ENCODE data around the gene DAB1. TPM values are rescaled to one million over a fixed set of nuclear protein-coding genes. Genes with fewer than 3 reads are reported as not detected.

The DAB1 gene
- polyA plus RNA-seq, 1 experiment: 0.05 TPM

DNA sequence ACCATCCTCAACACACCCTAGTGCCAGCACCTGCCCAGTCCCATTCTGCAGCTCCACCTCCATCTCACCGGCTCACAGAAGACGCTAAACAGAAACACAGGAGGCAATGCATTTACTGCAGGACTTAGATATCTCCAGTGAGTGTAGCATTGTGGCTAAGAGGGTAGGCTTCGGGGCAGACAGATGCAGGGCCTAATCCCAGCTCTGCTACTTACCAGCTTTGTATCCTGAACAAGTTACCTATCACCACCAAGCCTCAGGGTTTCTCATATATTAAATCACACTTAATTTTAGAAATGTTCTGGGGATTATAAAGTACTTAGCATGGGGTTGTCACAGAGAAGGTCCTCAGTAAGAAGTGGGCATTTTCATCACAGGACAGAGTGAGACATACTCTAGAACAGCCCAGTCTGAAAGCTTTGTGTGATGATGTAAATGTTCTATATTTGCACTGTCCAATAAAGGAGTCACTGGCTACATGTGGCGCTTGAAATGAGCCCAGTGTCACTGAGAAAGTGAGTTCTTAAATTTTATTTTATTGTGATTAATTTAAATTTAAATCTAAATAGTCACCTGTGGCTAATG is 308.7 kb downstream of the DAB1 start:
- H3K4me3 ChIP-seq (ENCODE audit: low read depth, low read length): no peak overlapping the region
- POLR2A ChIA-PET: no interaction called here
- H3K9me3 ChIP-seq (ENCODE audit: control insufficient read depth, insufficient read depth, low read length): no peaks in the 10 kb centered on the region
- CTCF ChIA-PET: no interaction called here
- no peaks in the 10 kb centered on the region for H3K27me3 ChIP-seq (ENCODE audit: control insufficient read depth, insufficient read depth, low read length)
- DNase-seq (ENCODE audit: low read depth, low spot score): no peak
- H3K27ac ChIP-seq (ENCODE audit: low read depth, low read length): no peak overlapping the region
- TF ChIP-seq, protein P1, sequence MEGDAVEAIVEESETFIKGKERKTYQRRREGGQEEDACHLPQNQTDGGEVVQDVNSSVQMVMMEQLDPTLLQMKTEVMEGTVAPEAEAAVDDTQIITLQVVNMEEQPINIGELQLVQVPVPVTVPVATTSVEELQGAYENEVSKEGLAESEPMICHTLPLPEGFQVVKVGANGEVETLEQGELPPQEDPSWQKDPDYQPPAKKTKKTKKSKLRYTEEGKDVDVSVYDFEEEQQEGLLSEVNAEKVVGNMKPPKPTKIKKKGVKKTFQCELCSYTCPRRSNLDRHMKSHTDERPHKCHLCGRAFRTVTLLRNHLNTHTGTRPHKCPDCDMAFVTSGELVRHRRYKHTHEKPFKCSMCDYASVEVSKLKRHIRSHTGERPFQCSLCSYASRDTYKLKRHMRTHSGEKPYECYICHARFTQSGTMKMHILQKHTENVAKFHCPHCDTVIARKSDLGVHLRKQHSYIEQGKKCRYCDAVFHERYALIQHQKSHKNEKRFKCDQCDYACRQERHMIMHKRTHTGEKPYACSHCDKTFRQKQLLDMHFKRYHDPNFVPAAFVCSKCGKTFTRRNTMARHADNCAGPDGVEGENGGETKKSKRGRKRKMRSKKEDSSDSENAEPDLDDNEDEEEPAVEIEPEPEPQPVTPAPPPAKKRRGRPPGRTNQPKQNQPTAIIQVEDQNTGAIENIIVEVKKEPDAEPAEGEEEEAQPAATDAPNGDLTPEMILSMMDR (IDR thresholded peaks at IDR 0.05; ENCODE audit: low read depth, low read length): no peak

GRCh38 chr1:57112148-57112547 is 311.7 kb downstream of the DAB1 start:
- Histone ChIP-seq H3K4me3 (ENCODE audit: low read depth, low read length) (no peak overlapping the region), H3K9me3 (ENCODE audit: control insufficient read depth, insufficient read depth, low read length) (no peaks in the 10 kb centered on the region), H3K27me3 (ENCODE audit: control insufficient read depth, insufficient read depth, low read length) (no peaks in the 10 kb centered on the region), H3K27ac (ENCODE audit: low read depth, low read length) (no peak overlapping the region)
- TF ChIP-seq, protein P1 (IDR thresholded peaks at IDR 0.05; ENCODE audit: low read depth, low read length): no peak
- ChIA-PET POLR2A (no interaction called here), CTCF (no interaction called here)
- DNase-seq (ENCODE audit: low read depth, low spot score): no peak

DNA sequence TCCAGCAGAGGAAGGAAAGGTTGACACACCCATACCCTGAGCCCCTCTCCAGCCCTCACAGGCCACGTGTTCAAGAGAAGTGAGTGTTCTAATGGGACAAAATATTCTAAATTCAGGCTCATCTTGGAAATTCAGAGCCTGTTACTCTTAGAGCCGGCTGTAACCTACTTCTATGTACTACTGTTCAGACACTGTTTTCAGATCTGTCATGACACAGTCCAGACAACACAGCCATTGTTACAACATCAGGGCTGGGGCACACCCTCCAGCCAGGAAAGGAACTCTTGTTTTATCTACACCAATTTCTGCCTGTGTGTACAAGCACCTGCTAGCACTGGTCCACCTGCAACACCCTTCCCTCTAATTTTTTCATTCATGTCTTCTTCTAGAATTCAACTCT is 312.7 kb downstream of the DAB1 start:
- TF ChIP-seq, protein P1 (IDR thresholded peaks at IDR 0.05; ENCODE audit: low read depth, low read length): no peak
- POLR2A ChIA-PET: no interaction called here
- no peaks in the 10 kb centered on the region for H3K27me3 ChIP-seq (ENCODE audit: control insufficient read depth, insufficient read depth, low read length)
- DNase-seq (ENCODE audit: low read depth, low spot score): no peak
- H3K4me3 ChIP-seq (ENCODE audit: low read depth, low read length): no peak overlapping the region
- H3K9me3 ChIP-seq (ENCODE audit: control insufficient read depth, insufficient read depth, low read length): no peaks in the 10 kb centered on the region
- H3K27ac ChIP-seq (ENCODE audit: low read depth, low read length): no peak overlapping the region
- CTCF ChIA-PET: no interaction called here

- DNase-seq (ENCODE audit: low read depth, low spot score): no peak
- no peaks in the 10 kb centered on the region for H3K9me3 ChIP-seq (ENCODE audit: control insufficient read depth, insufficient read depth, low read length)
- POLR2A ChIA-PET: no interaction called here
- no peaks in the 10 kb centered on the region for H3K27me3 ChIP-seq (ENCODE audit: control insufficient read depth, insufficient read depth, low read length)
- no peak overlapping the region for H3K27ac ChIP-seq (ENCODE audit: low read depth, low read length)
- CTCF ChIA-PET: no interaction called here
- TF ChIP-seq, protein P1 (IDR thresholded peaks at IDR 0.05; ENCODE audit: low read depth, low read length): no peak
- H3K4me3 ChIP-seq (ENCODE audit: low read depth, low read length): no peak overlapping the region
Measured at GRCh38 chr1:57109883-57110282, 314.0 kb downstream of the DAB1 start.

GRCh38 chr1:57109247-57109646 is 314.6 kb downstream of the DAB1 start:
- CTCF ChIA-PET: no interaction called here
- H3K27ac ChIP-seq (ENCODE audit: low read depth, low read length): no peak overlapping the region
- POLR2A ChIA-PET: no interaction called here
- no peak overlapping the region for H3K4me3 ChIP-seq (ENCODE audit: low read depth, low read length)
- TF ChIP-seq, protein P1 (IDR thresholded peaks at IDR 0.05; ENCODE audit: low read depth, low read length): no peak
- H3K27me3 ChIP-seq (ENCODE audit: control insufficient read depth, insufficient read depth, low read length): no peaks in the 10 kb centered on the region
- no peaks in the 10 kb centered on the region for H3K9me3 ChIP-seq (ENCODE audit: control insufficient read depth, insufficient read depth, low read length)
- DNase-seq (ENCODE audit: low read depth, low spot score): no peak
